ENCODE data around the gene THRB.

THRB gene

GRCh38 chr3:24316887-24317383 is 177.7 kb downstream of the THRB start:
- H3K36me3 ChIP-seq (ENCODE audit: insufficient read depth, low read length): no peaks in the 10 kb centered on the region
- H3K4me1 ChIP-seq (ENCODE audit: insufficient read depth, low read length): no peaks in the 10 kb centered on the region
- H3K4me3 ChIP-seq (ENCODE audit: low read length): no peak overlapping the region
- H3K27me3 ChIP-seq (ENCODE audit: insufficient read depth, low read length): no peaks in the 10 kb centered on the region
- no peaks in the 10 kb centered on the region for H3K9me3 ChIP-seq (ENCODE audit: low read length)
- H2AFZ ChIP-seq (ENCODE audit: low read depth, low read length): no peak overlapping the region

DNA sequence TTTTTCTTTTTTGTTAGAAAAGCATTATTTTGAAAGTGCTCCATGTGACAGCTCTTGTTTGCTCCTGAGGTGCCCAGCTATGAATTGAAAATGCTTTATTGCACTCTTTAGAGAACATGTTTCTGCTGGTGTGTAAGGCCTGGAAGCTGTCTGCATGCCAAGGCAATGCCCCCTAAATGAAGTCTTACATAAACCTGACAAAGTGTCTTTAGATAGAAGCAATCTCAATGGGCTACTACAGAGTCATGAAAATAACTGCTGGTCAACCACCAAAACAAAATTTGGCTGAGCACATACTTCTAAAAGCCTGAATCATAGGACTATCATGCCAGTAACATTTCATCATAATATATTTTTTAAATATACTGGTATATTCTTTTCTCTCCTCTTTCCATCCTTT is 178.7 kb downstream of the THRB start:
- no peaks in the 10 kb centered on the region for H3K27me3 ChIP-seq (ENCODE audit: insufficient read depth, low read length)
- no peaks in the 10 kb centered on the region for H3K9me3 ChIP-seq (ENCODE audit: low read length)
- H3K4me3 ChIP-seq (ENCODE audit: low read length): no peak overlapping the region
- no peak overlapping the region for H2AFZ ChIP-seq (ENCODE audit: low read depth, low read length)
- H3K4me1 ChIP-seq (ENCODE audit: insufficient read depth, low read length): no peaks in the 10 kb centered on the region
- H3K36me3 ChIP-seq (ENCODE audit: insufficient read depth, low read length): no peaks in the 10 kb centered on the region

- H3K27me3 ChIP-seq (ENCODE audit: insufficient read depth, low read length): no peaks in the 10 kb centered on the region
- H3K36me3 ChIP-seq (ENCODE audit: insufficient read depth, low read length): no peaks in the 10 kb centered on the region
- H3K4me1 ChIP-seq (ENCODE audit: insufficient read depth, low read length): no peaks in the 10 kb centered on the region
- no peak overlapping the region for H2AFZ ChIP-seq (ENCODE audit: low read depth, low read length)
- H3K4me3 ChIP-seq (ENCODE audit: low read length): no peak overlapping the region
- no peaks in the 10 kb centered on the region for H3K9me3 ChIP-seq (ENCODE audit: low read length)
These were observed 179.3 kb downstream of the THRB start for GRCh38 chr3:24315356-24315755.

DNA sequence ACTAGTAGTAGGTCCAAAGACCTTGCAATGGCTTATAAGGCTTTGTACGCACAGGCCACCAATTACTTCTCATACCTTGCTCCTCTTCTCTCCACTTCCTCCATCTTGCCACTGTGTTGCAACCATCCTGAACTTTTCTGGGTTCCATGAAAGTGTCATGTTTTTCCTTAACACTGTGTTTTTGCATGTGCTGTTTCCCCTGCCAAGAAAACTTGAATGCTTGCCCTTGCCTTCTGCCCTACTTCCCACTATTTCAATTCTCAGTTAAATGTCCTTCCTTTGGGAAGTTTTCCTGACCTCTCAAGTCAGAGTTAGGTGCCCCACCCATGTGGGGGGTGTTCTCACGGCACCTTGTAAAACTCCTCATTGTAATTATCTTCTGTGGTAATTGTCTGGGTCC is 182.8 kb downstream of the THRB start:
- Histone ChIP-seq H3K4me1 (ENCODE audit: insufficient read depth, low read length) (no peaks in the 10 kb centered on the region), H3K27me3 (ENCODE audit: insufficient read depth, low read length) (no peaks in the 10 kb centered on the region), H3K9me3 (ENCODE audit: low read length) (no peaks in the 10 kb centered on the region), H3K4me3 (ENCODE audit: low read length) (no peak overlapping the region), H2AFZ (ENCODE audit: low read depth, low read length) (no peak overlapping the region), H3K36me3 (ENCODE audit: insufficient read depth, low read length) (no peaks in the 10 kb centered on the region)

DNA sequence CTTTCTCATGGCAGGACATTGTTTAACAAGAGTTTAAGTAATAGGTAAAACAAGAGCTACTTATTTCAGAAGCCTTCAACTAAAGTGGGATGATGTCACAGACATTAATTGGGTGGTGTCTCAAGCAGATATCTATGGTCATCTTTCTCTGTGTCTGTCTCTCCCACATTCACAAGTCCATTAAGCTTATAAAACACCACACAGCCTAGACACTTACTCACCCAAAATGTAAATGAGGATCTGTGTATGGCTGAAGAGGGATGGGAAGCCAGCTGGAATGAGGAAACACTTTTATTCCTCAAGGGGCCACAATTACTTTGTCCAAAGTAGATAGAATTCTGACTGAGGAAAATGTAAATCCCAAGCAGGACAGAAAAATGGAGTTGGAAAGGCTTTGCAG is 183.8 kb downstream of the THRB start:
- no peaks in the 10 kb centered on the region for H3K9me3 ChIP-seq (ENCODE audit: low read length)
- H3K4me1 ChIP-seq (ENCODE audit: insufficient read depth, low read length): no peaks in the 10 kb centered on the region
- H2AFZ ChIP-seq (ENCODE audit: low read depth, low read length): no peak overlapping the region
- H3K27me3 ChIP-seq (ENCODE audit: insufficient read depth, low read length): no peaks in the 10 kb centered on the region
- H3K4me3 ChIP-seq (ENCODE audit: low read length): no peak overlapping the region
- H3K36me3 ChIP-seq (ENCODE audit: insufficient read depth, low read length): no peaks in the 10 kb centered on the region

GRCh38 chr3:24306518-24306917 is 188.1 kb downstream of the THRB start:
- H3K9me3 ChIP-seq (ENCODE audit: low read length): no peaks in the 10 kb centered on the region
- no peaks in the 10 kb centered on the region for H3K27me3 ChIP-seq (ENCODE audit: insufficient read depth, low read length)
- H3K4me3 ChIP-seq (ENCODE audit: low read length): no peak overlapping the region
- no peaks in the 10 kb centered on the region for H3K36me3 ChIP-seq (ENCODE audit: insufficient read depth, low read length)
- no peaks in the 10 kb centered on the region for H3K4me1 ChIP-seq (ENCODE audit: insufficient read depth, low read length)
- H2AFZ ChIP-seq (ENCODE audit: low read depth, low read length): no peak overlapping the region

- H3K4me3 ChIP-seq (ENCODE audit: low read length): no peak overlapping the region
- no peaks in the 10 kb centered on the region for H3K9me3 ChIP-seq (ENCODE audit: low read length)
- no peaks in the 10 kb centered on the region for H3K4me1 ChIP-seq (ENCODE audit: insufficient read depth, low read length)
These were observed 188.7 kb downstream of the THRB start for GRCh38 chr3:24305795-24306467.

DNA sequence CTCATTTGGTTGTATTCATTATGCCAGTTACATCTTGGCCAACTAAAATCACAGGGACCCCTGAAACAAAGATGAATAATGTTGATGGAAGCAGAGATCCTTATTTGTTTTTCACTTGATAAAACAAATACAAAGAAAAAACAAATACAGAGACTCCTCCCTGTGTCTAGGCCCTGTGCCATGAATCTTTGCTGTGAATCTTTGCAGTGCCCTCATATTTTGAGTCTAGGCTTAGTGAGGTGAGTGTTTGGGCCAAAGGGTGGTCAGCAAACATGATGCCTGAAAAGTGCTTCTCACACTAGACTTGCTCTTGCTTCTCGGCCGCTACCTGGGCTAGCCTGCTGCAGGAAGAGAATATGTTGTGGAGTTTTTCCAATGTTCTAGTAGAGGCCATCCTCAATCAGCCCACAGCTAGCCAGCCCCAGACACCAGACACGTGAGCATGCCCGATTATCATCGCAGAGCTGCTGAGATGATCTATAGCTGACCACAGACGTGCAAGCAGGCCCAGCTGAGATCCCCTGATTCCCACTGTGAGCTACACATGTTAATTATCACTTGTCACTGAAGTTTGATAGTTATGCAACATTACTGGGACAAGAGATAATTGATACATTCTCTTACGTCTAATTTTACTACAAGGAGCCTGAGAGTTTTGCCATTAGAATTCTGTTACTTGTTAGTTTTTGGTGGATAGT is 191.4 kb downstream of the THRB start:
- Histone ChIP-seq H3K27me3 (ENCODE audit: insufficient read depth, low read length) (peaks cover 3% of the 10 kb centered on the region), H3K9me3 (ENCODE audit: low read length) (no peaks in the 10 kb centered on the region)

More at GRCh38 chr3:24305795-24306467, 188.7 kb downstream of the THRB start:
- Histone ChIP-seq H2AFZ (ENCODE audit: low read depth, low read length) (no peak overlapping the region), H3K27me3 (ENCODE audit: insufficient read depth, low read length) (peaks cover 3% of the 10 kb centered on the region), H3K36me3 (ENCODE audit: insufficient read depth, low read length) (no peaks in the 10 kb centered on the region)

DNA sequence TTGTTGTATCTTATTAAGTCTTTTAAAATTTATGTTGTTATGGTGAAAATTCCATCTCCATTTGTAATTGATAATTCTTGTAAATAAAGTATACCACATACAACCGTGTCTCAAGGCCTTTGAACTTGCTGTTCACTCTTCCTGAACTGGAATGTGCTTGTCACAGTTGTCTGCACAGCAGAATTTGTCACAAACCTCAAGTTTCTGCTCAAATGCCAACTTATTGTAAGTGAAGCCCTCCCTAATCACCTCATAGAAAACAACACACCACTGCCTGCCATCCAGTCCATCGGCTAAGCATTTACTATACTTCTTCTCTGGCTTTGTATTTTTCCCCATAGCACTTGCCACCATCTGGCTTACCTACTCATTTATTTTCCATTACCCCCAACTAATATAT is 192.3 kb downstream of the THRB start:
- peaks cover 3% of the 10 kb centered on the region for H3K27me3 ChIP-seq (ENCODE audit: insufficient read depth, low read length)

More for the DNA sequence above, 191.4 kb downstream of the THRB start:
- Histone ChIP-seq H3K4me1 (ENCODE audit: insufficient read depth, low read length) (no peaks in the 10 kb centered on the region), H2AFZ (ENCODE audit: low read depth, low read length) (no peak overlapping the region), H3K36me3 (ENCODE audit: insufficient read depth, low read length) (no peaks in the 10 kb centered on the region), H3K4me3 (ENCODE audit: low read length) (no peak overlapping the region)

GRCh38 chr3:24300949-24301348 is 193.7 kb downstream of the THRB start:
- Histone ChIP-seq H3K36me3 (ENCODE audit: insufficient read depth, low read length) (no peaks in the 10 kb centered on the region), H2AFZ (ENCODE audit: low read depth, low read length) (no peak overlapping the region), H3K4me1 (ENCODE audit: insufficient read depth, low read length) (no peaks in the 10 kb centered on the region), H3K4me3 (ENCODE audit: low read length) (no peak overlapping the region), H3K9me3 (ENCODE audit: low read length) (no peaks in the 10 kb centered on the region), H3K27me3 (ENCODE audit: insufficient read depth, low read length) (peaks cover 3% of the 10 kb centered on the region)

More for the DNA sequence above, 192.3 kb downstream of the THRB start:
- H3K36me3 ChIP-seq (ENCODE audit: insufficient read depth, low read length): no peaks in the 10 kb centered on the region
- H3K9me3 ChIP-seq (ENCODE audit: low read length): no peaks in the 10 kb centered on the region
- H3K4me3 ChIP-seq (ENCODE audit: low read length): no peak overlapping the region
- H3K4me1 ChIP-seq (ENCODE audit: insufficient read depth, low read length): no peaks in the 10 kb centered on the region
- H2AFZ ChIP-seq (ENCODE audit: low read depth, low read length): no peak overlapping the region

- Histone ChIP-seq H2AFZ (ENCODE audit: low read depth, low read length) (no peak overlapping the region), H3K36me3 (ENCODE audit: insufficient read depth, low read length) (no peaks in the 10 kb centered on the region), H3K9me3 (ENCODE audit: low read length) (no peaks in the 10 kb centered on the region), H3K27me3 (ENCODE audit: insufficient read depth, low read length) (peaks cover 3% of the 10 kb centered on the region), H3K4me3 (ENCODE audit: low read length) (no peak overlapping the region), H3K4me1 (ENCODE audit: insufficient read depth, low read length) (no peaks in the 10 kb centered on the region)
These were observed 194.6 kb downstream of the THRB start for GRCh38 chr3:24299806-24300626.

DNA sequence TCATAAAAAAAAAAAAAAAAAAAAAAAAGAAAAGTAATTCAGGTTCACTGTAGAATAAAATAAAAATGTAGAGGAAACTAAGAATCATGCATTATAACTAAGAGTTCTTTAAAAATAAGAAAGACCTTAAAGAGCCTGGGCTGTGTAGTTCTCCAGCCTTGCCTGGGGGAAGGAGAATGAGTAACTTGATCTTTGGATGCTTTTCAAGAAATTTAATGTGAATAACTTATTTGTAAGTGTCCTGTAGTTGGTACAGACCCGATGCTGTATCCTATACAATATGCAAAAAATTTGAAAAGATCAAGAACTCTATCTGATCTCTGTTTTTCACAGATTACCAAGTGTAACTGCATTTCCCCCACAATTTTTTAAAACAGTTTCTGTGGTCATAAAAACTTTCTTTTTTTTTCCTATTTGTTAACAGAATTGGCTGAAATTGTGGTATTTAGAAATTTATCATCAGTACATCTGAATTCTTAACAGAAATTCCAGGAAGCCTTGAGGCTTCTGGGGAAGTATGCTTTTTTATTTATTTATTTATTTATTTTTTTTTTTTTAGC is 195.3 kb downstream of the THRB start:
- Histone ChIP-seq H3K4me3 (ENCODE audit: low read length) (no peak overlapping the region), H3K27me3 (ENCODE audit: insufficient read depth, low read length) (peaks cover 3% of the 10 kb centered on the region), H3K36me3 (ENCODE audit: insufficient read depth, low read length) (no peaks in the 10 kb centered on the region), H3K9me3 (ENCODE audit: low read length) (no peaks in the 10 kb centered on the region), H2AFZ (ENCODE audit: low read depth, low read length) (no peak overlapping the region), H3K4me1 (ENCODE audit: insufficient read depth, low read length) (no peaks in the 10 kb centered on the region)

Measured in neuron (in vitro differentiated cells).